ENCODE results near the gene L3MBTL3. TPM values are rescaled to one million over a fixed set of nuclear protein-coding genes. Genes with fewer than 3 reads are reported as not detected.

L3MBTL3 gene
- total and polyA plus RNA-seq, 10 of the 15 experiments (the other 5 are each of a cell fraction or from before 2014, with no cell fraction given), result 0.71 to 9.4 (median 6.2) TPM

DNA sequence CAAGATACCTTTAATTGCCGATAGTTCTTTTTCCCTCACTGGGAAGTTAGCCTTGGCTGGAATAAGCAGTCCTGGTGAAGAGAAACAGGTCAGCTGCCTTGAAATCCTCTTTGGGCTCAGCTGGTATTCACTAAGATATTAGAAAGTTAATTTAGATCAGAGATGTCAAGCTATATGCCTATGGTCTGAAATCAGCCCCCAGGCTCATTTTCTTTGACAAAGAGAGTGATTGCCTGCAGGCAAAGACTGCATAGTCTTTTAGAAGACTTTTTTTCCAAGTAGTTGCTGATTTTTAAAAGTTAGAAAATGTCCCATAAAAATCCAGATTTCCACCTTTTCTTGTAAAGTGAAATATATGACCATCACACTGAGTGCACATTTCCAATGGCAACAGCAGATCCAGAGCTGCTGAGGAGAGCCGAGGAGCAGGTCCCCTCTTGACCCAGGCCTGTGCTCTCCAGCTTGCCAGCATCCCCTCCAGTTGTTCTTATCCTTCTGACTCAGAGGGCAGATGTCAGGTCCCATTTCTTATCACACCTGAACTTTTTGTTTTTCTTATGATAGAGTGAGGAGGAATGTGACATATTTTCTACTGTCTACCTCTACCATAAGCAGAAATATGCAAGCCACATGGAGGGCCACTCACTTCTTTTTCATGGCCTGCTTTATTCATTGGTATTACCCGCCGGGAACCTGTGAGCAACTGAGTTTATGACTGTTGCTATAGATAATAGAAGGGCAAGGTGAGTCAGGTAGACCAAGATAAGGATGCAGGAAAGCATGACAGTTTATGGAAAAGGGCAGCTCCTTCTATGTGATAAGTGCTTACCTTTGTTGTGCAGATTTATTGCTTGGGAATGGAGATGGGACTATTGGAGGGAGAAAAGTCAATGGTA lies 17.6 kb upstream of the L3MBTL3 start (continued):
- TF ChIP-seq, protein P1, sequence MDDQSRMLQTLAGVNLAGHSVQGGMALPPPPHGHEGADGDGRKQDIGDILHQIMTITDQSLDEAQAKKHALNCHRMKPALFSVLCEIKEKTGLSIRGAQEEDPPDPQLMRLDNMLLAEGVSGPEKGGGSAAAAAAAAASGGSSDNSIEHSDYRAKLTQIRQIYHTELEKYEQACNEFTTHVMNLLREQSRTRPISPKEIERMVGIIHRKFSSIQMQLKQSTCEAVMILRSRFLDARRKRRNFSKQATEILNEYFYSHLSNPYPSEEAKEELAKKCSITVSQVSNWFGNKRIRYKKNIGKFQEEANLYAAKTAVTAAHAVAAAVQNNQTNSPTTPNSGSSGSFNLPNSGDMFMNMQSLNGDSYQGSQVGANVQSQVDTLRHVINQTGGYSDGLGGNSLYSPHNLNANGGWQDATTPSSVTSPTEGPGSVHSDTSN (IDR thresholded peaks at IDR 0.05; ENCODE audit: insufficient replicate concordance, low read depth, low read length), result no peak

DNA sequence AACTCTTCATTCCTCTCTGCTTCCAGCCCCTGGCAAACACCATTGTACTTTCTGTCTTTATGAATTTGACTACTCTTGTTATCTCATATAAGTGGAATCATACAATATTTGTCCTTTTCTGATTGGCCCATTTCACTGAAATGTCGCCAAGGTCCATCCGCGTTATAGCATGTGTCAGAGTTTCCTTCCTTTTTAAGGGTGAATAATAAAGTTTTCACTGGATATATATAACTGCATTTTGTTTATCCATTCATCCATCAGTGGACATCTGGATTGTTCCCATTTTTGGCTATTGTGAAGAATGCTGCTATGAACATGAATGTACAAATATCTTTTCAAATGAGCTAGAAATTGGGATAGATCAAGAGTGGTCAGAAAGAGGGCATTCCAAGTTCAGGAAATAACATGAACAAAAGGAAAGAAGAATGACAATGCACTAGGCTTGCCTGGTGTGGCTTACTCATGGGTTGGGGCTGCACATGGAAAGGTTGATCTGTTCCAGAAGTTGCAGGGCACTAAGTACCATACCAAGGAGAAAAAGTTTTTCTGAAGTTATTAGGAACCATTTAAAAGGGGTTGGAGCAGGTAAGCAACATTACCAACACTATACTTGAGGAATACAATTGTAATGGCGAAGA lies 10.0 kb upstream of the L3MBTL3 start:
- H3K4me2 ChIP-seq (ENCODE audit: control insufficient read depth, insufficient read depth), result no peak overlapping the region
- DNase-seq (ENCODE audit: low read depth, low spot score) (no peak), FAIRE-seq (no peak), ATAC-seq (no peak)
- ChIA-PET RAD21 (ENCODE audit: unreplicated experiment) (no interaction called here), SMC1A (ENCODE audit: uncharacterized antibody, unreplicated experiment) (no interaction called here), POLR2A (no interaction called here), CTCF (interaction anchor here (0.6 kb wide), 1 partner anchor 427 kb away, joined by 3 read pairs; no protein-coding TSS in a partner anchor)
- no TSS peak for BruUV-seq (replicated peaks)
- H4K20me1 ChIP-seq (ENCODE audit: control insufficient read depth, insufficient read depth), result no peaks in the 10 kb centered on the region
- peaks cover 0 to 3% of the 10 kb centered on the region in 2 experiments; a peak in 1 of 4 replicates for H3K27me3 ChIP-seq (replicated peaks in 1 of 2; ENCODE audit: control insufficient read depth in 2 of 2, insufficient read depth in 2 of 2, low read length in 1 of 2)
- 61% methylated on average over 4 of the region's 4 CpGs for WGBS (ENCODE audit: insufficient coverage, insufficient replicate concordance, low lambda C conversion rate, missing lambda C conversion rate)
- no peak overlapping the region for H2AFZ ChIP-seq (ENCODE audit: control insufficient read depth, low read depth, low read length)
- in situ Hi-C loops (cut with MboI) (no loop called here), intact Hi-C loops (cut with micrococcal nuclease; ENCODE audit: unreplicated experiment) (no loop called here)
- no peak overlapping the region for H3K27ac ChIP-seq (ENCODE audit: control insufficient read depth, insufficient read depth)
- TF ChIP-seq JUNB (IDR thresholded peaks at IDR 0.05) (no peak), IRF4 (IDR thresholded peaks at IDR 0.05; ENCODE audit: low read depth, low read length) (no peak), STAT3 (IDR thresholded peaks at IDR 0.05; ENCODE audit: low read depth, low read length) (no peak), MYC (IDR thresholded peaks at IDR 0.05; ENCODE audit: insufficient read depth, insufficient read length, insufficient replicate concordance, low read length, severe bottlenecking) (no peak)
- TF ChIP-seq, protein P2, sequence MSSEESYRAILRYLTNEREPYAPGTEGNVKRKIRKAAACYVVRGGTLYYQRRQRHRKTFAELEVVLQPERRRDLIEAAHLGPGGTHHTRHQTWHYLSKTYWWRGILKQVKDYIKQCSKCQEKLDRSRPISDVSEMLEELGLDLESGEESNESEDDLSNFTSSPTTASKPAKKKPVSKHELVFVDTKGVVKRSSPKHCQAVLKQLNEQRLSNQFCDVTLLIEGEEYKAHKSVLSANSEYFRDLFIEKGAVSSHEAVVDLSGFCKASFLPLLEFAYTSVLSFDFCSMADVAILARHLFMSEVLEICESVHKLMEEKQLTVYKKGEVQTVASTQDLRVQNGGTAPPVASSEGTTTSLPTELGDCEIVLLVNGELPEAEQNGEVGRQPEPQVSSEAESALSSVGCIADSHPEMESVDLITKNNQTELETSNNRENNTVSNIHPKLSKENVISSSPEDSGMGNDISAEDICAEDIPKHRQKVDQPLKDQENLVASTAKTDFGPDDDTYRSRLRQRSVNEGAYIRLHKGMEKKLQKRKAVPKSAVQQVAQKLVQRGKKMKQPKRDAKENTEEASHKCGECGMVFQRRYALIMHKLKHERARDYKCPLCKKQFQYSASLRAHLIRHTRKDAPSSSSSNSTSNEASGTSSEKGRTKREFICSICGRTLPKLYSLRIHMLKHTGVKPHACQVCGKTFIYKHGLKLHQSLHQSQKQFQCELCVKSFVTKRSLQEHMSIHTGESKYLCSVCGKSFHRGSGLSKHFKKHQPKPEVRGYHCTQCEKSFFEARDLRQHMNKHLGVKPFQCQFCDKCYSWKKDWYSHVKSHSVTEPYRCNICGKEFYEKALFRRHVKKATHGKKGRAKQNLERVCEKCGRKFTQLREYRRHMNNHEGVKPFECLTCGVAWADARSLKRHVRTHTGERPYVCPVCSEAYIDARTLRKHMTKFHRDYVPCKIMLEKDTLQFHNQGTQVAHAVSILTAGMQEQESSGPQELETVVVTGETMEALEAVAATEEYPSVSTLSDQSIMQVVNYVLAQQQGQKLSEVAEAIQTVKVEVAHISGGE (CRISPR knock-in tag; IDR thresholded peaks at IDR 0.05), result no peak
- TF ChIP-seq, protein P3, sequence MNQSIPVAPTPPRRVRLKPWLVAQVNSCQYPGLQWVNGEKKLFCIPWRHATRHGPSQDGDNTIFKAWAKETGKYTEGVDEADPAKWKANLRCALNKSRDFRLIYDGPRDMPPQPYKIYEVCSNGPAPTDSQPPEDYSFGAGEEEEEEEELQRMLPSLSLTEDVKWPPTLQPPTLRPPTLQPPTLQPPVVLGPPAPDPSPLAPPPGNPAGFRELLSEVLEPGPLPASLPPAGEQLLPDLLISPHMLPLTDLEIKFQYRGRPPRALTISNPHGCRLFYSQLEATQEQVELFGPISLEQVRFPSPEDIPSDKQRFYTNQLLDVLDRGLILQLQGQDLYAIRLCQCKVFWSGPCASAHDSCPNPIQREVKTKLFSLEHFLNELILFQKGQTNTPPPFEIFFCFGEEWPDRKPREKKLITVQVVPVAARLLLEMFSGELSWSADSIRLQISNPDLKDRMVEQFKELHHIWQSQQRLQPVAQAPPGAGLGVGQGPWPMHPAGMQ (IDR thresholded peaks at IDR 0.05; ENCODE audit: borderline replicate concordance), result no peak
- no peaks in the 10 kb centered on the region for H3K79me2 ChIP-seq (ENCODE audit: control insufficient read depth, insufficient read depth, low read length)
- H3K4me3 ChIP-seq, result no peak overlapping the region
- H3K36me3 ChIP-seq (ENCODE audit: control insufficient read depth in 2 of 2, insufficient read depth in 2 of 2, low read length in 1 of 2), result no peaks in the 10 kb centered on the region
- H3K4me1 ChIP-seq (ENCODE audit: control insufficient read depth, insufficient read depth, low read length), result no peaks in the 10 kb centered on the region
- no peaks in the 10 kb centered on the region for H3K9me3 ChIP-seq (replicated peaks; ENCODE audit: control insufficient read depth, insufficient read depth, low read length)
- no peak overlapping the region for H3K9ac ChIP-seq (ENCODE audit: control insufficient read depth, insufficient read depth, low read length)
